SIG-M5 treated with dmso at 0.1 percent for 504 hours (cell line): Measurements from ENCODE around the gene HECTD1.
"Not testable (repeated sequence)": the region's sequence is repeated elsewhere in the genome, so short reads cannot be mapped to it uniquely, and the experiment has no call there.

Source experiments
- DNase-seq: peaks from one replicate; lab custom pipeline; 2025; ENCODE audit not compliant: unreplicated experiment; lab: John Stamatoyannopoulos, UW

The HECTD1 gene

DNA sequence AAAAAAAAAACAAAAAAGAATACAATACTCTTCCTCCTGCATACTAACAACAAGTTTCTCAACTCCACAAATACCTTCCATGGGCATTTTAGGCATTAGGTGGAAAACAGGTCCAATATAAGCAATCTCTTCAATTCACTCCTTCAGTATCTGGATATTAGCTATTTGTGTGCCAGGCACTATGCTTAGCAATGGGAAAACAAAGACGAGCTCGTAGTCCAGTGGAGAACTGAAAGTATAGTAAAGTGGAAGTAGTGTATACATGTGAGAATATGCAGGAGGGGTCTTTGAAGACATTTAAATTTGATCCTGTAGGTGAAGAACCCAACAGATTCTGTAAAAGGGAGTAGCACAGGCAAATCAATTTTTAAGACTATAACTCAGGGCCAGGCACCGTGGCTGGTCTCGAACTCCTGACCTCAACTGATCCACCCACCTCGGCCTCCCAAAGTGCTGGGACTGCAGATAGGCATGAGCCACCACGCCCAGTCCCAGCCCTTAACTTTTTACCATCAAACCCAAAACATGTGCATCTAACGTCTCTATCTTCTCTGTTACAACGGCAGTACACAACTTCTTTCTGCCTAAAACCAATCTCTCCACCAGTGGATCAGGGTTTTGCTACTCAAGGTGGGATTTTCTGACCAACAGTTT is 10.6 kb downstream of the HECTD1 start:
- no peak for DNase-seq

DNA sequence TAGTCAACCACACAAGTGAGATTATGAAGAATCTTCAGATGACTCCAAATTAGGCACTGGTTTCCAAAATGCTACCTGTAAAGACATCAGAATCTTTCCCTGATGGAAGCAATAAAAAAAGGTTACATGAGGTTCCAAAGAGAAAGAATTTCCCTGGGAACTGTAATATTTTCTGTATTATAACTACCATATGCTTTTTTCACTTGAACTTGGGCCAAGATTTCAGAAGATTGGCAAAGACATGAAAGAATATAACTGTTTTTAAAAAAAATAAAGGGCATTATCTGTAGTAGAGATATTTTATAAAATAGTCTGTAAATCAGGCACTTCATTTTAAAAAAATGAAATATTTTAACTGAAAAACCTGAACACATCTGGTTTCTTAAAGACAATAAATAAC is 12.9 kb downstream of the HECTD1 start:
- no peak for DNase-seq

DNA sequence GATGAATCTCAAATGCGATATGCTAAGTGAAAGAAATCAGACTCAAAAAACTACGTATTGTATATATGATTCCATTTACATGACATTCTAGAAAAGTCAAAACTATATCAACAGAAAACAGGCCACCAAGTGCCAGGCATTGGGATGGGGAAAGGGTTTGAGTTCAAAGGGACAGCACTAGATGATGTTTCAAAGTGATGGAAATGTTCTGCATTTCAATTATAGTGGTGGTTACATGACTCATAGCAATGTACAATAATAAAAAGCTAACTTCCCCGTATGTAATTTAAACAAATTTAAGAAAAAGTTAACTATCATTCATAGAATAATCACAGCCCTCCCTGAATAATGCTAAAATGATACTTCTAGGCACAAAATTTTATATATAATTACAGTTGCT is 13.5 kb downstream of the HECTD1 start:
- no peak for DNase-seq

DNA sequence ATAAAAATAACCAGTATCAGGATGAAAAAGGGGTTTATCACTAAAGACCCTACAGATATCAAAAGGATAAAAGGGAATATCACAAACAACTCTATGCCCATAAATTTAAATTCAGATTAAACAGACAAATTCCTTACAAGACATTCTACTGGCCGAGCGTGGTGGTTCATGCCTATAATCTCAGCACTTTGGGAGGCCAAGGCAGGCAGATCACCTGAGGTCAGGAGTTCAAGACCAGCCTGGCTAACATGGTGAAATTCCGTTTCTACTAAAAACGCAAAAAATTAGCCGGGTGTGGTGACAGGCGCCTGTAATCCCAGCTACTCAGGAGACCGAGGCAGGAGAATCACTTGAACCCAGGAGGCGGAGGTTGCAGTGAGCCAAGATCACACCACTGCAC is 15.0 kb downstream of the HECTD1 start:
- DNase-seq = not testable (repeated sequence)

DNA sequence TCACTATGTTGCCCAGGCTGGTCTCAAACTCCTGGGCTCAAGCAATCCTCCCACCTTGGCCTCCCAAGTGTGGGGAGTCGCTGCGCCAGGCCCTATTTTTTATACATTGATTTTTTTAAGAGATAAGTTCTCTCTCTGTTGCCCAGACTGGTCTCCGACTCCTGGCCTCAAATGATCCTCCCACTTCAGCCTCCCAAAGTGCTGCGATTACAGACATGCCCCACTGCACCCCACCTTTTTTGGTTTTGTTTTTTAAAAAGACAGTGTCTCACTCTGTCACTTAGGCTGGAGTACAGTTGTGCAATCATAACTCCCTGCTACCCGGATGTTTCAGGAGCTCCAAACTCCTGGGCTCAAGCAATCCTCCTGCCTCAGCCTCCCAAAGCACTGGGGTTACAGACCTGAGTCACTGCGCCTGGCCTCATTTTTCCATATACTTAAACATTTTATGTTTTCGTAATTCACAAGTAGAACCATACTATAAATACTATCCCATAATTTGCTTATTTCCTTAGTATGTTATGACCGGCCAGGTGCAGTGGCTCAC is 16.8 kb downstream of the HECTD1 start:
- no peak for DNase-seq

DNA sequence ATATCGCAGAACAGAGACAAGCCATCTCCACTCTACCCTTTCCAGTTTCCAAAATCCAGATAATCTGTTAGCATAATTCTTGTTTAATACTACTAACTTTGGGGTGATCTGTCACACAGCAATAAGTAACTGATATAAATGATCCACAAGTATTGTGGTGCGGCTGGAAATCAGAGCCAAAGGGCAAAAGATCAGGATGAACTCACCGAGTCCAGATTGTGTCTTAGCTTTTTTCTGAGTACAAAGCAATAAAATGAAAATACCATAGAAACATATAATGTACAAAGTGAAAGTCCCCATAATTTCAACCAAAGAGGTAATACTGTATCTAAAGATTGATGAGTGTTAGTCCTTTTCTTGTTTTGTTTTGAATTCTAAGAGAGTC is 17.4 kb downstream of the HECTD1 start:
- no peak for DNase-seq

DNA sequence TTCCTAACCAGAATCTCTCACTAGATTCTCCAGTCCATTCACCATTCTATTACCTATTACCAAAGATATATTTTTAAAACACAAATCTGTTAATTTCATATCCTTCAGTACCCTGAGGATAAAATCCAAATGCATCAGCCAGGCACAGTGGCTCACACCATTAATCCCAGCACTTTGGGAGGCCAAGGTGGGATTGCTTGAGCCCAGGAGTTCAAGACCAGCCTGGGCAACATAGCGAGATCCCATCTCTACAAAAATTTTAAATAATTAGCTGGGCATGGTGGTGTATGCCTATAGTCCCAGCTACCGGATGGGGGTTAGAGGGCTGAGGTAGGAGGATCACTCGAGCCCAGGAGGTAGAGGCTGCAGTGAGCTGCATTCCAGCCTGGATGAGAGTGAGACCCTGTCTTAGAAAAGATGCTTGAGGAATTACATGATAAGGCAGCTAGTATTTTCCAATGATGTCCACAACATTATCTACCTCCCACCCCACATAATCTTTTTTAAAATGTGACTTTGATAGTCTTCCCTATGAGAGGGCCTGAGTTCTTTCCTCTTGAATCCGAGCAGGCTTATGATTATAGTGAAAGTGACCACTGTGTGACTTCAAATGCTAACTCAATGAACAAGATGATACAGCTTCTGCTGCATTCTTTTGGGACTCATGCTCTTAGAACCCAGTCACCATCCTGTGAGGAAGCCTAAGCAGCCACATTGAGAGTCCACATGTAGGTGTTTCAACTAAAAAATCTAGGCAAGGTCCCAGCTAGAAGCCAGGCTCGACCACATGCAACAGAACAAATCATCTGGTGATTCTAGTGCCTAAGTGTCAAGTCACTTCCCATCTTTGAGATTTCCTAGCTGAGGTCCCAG is 18.0 kb downstream of the HECTD1 start:
- DNase-seq = no peak

DNA sequence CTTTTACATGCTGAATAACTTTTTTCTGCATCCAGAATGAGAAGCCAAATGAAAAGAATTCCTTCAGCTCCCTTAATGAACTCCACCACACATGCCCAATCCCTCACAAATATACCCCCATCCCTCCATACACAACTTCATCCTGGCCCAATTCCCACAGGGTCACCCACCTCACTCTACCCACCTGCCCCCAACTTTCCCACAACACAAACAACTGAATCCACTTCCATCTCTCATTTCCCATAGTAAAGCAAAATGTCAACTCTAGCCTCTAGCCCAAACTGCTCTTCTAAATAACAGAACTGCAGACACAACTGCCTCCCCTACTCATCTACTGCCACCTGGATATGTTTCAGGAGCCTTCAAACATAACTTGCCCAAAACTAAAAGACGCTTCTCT is 18.8 kb downstream of the HECTD1 start:
- no peak for DNase-seq

DNA sequence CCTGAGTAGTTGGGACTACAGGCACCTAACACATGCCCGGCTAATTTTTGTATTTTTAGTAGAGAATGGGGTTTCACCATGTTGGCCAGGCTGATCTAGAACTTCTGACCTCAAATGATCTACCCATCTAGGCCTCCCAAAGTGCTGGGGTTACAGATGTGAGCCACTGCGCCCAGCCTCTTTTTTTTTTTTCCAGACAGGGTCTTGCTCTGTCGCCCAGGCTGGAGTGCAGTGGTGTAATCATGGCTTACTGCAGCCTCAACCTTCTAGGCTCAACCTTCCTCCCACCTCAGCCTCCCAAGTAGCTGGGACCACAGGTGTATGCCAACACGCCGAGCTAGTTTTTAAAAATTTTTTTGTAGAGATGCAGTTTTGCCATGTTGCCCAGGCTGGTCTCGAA is 25.6 kb downstream of the HECTD1 start:
- not testable (repeated sequence) for DNase-seq

DNA sequence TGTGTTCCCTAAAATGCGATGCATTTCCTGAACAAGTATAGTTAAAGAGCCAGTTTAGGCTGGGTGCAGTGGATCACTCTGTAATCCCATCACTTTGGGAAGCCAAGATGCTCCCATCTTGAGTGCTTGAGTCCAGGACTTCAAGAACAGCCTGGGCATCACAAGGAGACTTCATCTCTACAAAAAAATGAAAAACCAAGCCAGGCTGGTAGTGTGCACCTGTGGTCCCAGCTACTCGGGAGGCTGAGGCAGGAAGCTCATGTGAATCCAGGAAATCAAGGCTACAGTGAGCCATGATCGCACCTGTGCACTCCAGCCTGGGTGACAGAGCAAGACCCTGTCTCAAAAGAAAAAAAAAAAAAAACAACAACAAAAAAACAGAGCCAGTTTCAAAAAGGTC is 26.3 kb downstream of the HECTD1 start:
- no peak for DNase-seq

DNA sequence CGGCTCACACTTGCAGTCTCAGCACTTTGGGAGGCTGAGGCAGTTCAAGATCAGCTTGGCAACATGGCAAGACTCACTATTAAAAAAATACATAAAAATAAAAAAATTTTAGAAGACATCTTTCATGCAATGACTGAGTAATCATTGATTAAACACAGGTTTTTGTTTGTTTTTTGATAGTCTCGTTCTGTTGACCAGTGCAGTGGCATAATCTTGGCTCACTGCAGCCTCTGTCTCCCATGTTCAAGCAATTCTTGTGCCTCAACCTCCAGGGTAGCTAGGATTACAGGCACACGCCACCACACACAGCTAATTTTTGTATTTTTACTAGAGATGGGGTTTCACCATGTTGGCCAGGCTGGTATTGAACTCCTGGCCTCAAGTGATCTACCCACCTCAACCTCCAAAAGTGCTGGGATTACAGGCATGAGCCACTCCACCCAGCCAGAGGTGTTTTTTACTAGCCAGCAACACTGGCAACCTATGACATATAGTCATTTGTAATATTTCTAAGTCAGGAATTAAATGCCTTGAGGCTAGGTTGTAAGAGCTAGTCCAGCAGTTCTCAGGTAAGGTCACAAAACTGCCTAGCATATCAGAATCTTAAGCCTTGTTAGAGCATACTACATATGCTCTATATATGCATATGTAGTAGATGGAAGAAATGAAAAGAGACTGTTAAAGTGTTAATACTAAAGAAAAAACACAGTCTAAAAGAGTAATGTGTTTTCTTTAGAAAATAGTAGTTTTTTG is 27.1 kb downstream of the HECTD1 start:
- no peak for DNase-seq

DNA sequence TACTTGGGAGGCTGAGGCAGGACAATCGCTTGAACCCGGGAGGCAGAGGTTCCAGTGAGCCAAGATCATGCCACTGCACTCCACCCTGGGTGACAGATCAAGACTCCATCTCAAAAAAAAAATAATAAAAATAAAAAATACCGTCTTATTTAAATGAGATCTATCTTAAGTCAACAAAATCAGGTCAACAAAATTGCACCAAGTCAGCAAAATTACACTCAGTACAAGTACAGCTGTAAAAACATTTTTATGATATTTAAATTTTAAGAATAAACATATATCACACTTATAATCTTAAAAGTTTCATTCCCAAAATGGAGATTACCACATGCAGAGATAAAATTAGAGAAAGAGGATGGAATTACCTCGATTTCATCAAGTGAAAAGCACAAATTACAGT is 33.2 kb downstream of the HECTD1 start:
- DNase-seq = no peak

DNA sequence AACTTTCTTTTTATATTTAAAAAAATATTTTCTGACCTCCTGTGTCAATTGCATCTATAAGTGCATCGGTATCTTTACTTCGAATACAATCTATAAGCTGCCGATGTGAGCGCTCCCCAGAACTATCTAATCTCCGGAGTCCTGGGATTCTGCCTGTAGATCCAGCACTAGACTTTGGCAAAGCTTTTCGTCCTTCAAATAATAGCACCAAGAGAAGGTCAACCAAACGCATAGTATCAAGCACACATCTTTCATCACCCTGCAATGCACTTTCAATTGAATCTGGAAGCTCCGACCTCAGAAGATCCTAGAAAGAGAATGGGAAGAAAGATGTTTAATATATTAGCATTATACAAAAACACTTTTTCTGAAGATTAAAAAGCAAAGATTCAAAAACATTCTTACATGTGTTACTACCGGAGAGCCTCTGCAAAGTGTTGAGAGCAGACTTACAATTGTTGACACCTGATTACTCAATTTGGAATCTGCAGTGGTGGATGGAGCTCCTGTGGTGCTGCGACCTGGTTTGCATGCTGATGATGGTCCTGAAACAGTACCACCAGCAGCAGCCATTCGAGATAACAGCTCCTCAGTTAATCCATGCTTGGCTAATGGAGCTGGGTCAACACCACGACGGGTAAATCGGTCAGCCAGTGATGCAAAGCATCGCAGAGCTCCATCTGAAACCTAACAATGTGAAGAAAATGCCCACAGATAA is 34.3 kb downstream of the HECTD1 start:
- DNase-seq = no peak

DNA sequence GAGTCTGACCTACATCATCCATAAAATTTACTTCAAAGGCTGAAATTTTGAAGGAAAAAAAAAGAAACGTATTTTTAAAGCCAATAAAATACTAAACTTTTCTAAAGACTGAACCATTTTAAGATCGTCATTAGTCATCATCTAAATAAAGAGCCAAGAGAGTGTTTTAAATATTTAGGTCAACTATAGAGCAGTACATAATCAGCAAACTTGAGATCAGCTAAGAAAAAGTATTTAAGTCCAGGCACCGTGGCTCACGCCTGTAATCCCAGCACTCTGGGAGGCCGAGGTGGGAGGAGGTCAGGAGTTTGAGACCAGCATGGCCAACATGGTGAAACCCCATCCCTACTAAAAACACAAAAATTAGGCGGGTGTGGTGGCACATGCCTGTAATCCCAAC is 35.5 kb downstream of the HECTD1 start:
- no peak for DNase-seq

DNA sequence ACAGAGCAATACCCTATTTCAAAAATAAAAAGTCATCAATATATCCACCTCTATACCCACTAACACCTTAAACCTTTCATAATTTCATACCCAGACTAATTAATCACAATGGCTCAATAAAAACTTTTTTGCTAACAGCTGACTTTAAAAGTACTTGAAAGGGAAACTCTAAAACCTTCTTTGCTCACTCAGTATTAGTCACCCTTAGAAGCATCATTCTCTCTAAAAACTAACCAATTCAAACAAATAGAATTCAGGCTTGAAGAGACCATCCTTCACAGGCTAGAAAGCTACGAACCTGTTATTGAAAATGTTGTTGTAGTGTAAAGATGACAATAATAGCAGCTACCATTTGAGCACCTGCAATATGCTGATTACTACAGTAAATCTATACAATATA is 37.2 kb downstream of the HECTD1 start:
- DNase-seq = no peak

DNA sequence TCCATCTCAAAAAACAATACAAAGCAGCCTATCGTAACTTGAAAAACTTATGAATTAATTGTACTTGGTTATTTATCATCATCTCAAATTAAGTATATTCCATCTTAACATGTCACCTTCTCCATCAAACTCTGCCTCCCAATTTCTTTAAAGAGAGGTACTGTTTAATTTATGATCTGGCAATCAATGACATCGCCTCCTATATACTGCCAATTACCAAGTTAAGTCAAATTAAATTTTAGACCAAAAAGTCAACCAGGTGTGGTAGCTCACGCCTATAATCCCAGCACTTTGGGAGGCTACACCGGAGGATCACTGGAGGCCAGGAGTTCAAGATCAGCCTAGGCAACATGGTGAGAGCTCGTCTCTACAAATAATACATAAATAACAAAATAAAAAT is 37.7 kb downstream of the HECTD1 start:
- no peak for DNase-seq

DNA sequence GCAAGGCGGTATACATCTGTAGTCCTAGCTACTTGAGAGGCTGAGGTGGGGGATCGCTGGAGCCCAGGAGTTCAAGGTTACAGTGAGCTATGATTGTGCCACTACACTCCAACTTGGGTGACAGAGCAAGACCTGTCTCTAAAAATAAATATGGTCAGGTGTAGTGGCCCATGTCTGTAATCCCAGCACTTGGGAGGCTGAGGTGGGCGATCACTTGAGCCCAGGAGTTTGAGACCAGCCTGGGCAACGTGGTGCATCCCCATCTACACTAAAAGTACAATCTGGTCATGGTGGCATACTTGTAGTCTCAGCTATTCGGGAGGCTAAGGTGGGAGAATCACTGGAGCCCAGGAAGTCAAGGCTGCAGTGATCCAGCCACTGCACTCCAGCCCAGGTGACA is 40.6 kb downstream of the HECTD1 start:
- DNase-seq = no peak

DNA sequence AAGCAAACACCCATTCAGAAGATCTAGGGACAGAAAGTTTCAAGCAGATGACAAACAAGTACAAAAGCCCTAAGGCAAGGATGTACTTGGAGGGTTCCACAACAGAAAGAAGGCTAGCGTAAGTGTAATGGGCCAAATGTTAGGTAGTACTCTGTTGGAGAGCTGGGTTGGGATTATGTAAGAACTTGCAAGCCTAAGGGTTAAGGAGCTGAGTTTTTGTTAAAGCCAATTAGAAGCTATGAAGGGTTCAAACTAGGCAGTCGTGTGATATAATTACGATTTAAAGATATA is 41.4 kb downstream of the HECTD1 start:
- no peak for DNase-seq

DNA sequence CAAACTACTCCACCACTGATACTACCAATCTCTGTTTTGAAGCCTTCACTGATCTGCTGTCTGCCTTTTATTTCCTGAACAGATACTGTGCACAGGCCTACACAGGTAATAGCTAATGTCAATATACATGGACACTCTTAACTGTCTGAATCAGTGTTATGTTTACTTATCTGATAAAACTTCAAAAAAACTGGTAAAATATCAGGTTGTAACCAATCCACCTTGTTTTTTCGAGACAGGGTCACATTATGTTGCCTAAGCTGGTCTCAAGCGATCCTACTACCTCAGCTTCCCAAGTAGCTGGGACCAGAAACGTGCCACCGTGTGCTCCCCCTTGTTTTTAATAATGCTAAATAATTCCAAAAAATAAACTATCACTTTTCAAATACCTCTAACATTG is 43.5 kb downstream of the HECTD1 start:
- DNase-seq = no peak

DNA sequence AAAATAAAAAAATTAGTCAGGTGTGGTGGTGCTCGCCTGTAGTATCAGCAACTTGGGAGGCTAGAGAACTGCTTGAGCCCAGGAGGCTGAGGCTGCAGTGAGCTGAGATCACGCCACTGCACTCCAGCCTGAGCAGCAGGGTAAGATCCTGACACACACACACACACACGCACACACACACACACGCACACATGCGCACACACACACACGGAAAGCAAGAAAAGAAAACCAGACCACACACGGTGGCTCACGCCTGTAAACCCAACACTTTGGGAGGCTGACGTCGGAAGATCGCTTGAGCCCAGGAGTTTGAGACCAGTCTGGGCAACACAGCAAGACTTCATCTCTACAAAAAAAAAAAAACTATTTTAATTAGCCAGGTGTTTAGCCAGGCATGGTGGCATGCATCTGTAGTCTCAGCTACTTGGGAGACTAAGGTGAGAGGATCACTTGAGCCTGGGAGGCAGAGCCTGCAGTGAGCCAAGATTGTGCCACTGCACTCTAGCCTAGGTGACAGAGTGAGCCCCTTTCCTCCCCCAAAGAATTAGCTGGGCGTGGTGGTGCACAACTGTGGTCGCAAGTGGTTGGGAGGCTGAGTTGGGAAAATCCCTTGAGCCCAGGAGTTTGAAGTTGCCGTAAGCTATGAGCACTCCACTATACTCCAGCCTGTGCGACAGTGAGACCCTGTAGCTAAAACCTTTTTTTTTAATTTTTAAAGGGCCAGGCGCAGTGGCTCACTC is 44.5 kb downstream of the HECTD1 start:
- DNase-seq = no peak

DNA sequence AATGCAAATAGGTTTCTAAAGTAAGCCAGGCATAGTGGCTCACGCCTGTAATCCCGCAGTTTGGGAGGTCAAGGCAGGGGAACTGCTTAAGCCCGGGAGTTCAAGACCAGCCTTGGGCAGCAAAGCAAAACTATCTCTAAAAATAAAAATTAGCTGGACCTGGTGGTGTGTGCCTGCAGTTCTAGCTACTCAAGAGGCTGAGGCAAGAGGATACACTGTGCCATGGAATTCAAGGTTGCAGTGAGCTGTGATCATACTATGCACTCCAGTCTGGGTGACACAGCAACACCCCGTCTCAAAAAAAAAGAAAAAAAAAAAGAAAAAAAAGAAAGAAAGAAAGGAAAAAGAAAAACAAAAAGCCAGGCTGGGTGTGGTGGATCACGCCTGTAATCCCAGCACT is 46.3 kb downstream of the HECTD1 start:
- no peak for DNase-seq
